Common myeloid progenitor, CD34-positive (primary cell): ENCODE data around the gene UBAP1.

Experiments
- CTCF ChIA-PET: fragments of 350-600 bp; sonication (Branson Sonifier 250); formaldehyde crosslinking; loops from one replicate; lab custom pipeline; 2021; ENCODE audit warnings: antibody characterized with exemption; lab: Charles Lee
- POLR2A ChIA-PET: fragments of 350-600 bp; sonication (Branson Sonifier 250); formaldehyde crosslinking; loops from one replicate; lab custom pipeline; 2021; ENCODE audit warnings: antibody characterized with exemption; lab: Charles Lee
- DNase-seq, 3 donors: peaks; one replicate each; pipeline versions ENCODE4 v3.0.0 to v3.0.0-alpha.2; 2013
- H3K27ac ChIP-seq, 2 experiments: 1 replicate in 1 of 2; 2 replicates in 1 of 2; pipeline ENCODE4 v1.7.0; 2013; ENCODE audit warnings: inconsistent platforms in 2 of 2, low read length in 2 of 2, mild to moderate bottlenecking in 2 of 2, low read depth in 1 of 2, moderate library complexity in 1 of 2; ENCODE audit not compliant: severe bottlenecking in 2 of 2, insufficient read depth in 1 of 2, poor library complexity in 1 of 2
- H3K27me3 ChIP-seq, 5 experiments: replicated peaks in 2 of 5; 1 replicate in 3 of 5; 2 replicates in 2 of 5; pipeline versions ENCODE4 v1.6.1 to v1.7.0; 2013; ENCODE audit warnings: low read length in 4 of 5, mild to moderate bottlenecking in 2 of 5, moderate library complexity in 2 of 5, inconsistent platforms in 1 of 5; ENCODE audit not compliant: insufficient read depth in 5 of 5, control insufficient read depth in 4 of 5
- H3K36me3 ChIP-seq, 4 experiments: 1 replicate in 2 of 4; 2 replicates in 2 of 4; pipeline versions ENCODE4 v1.6.1 to v1.7.0; 2013; ENCODE audit warnings: low read length in 3 of 4, control low read depth in 1 of 4, mild to moderate bottlenecking in 1 of 4; ENCODE audit not compliant: control insufficient read depth in 4 of 4, insufficient read depth in 4 of 4
- H3K4me1 ChIP-seq, 4 experiments: 1 replicate in 3 of 4; 2 replicates in 1 of 4; pipeline versions ENCODE4 v1.6.1 to v1.7.1; 2013; ENCODE audit warnings: low read length in 3 of 4, mild to moderate bottlenecking in 3 of 4, control low read depth in 1 of 4, inconsistent platforms in 1 of 4, moderate library complexity in 1 of 4; ENCODE audit not compliant: control insufficient read depth in 4 of 4, insufficient read depth in 4 of 4; ENCODE audit errors: control extremely low read depth in 1 of 4
- H3K4me3 ChIP-seq, 7 experiments: 1 replicate in 4 of 7; 2 replicates in 3 of 7; pipeline versions ENCODE4 v1.5.1 to v1.7.0; 2013; ENCODE audit warnings: mild to moderate bottlenecking in 7 of 7, low read length in 6 of 7, moderate library complexity in 6 of 7, inconsistent platforms in 2 of 7, low read depth in 2 of 7, control low read depth in 1 of 7; ENCODE audit not compliant: insufficient read depth in 4 of 7, control insufficient read depth in 1 of 7; ENCODE audit errors: extremely low read depth in 1 of 7
- H3K9me3 ChIP-seq, 5 experiments: 1 replicate in 4 of 5; 2 replicates in 1 of 5; pipeline versions ENCODE4 v1.6.1 to v1.7.1; 2013; ENCODE audit warnings: low read length in 4 of 5, mild to moderate bottlenecking in 2 of 5, inconsistent platforms in 1 of 5, low read depth in 1 of 5, moderate library complexity in 1 of 5; ENCODE audit not compliant: control insufficient read depth in 4 of 5, insufficient read depth in 2 of 5; ENCODE audit errors: control extremely low read depth in 1 of 5
- WGBS: methylation state at CpG from one replicate; pipeline ENCODE4 v1.1.5; 2013; ENCODE audit not compliant: insufficient coverage; 5-methylcytosine and 5-hydroxymethylcytosine counted together

UBAP1 gene

DNA sequence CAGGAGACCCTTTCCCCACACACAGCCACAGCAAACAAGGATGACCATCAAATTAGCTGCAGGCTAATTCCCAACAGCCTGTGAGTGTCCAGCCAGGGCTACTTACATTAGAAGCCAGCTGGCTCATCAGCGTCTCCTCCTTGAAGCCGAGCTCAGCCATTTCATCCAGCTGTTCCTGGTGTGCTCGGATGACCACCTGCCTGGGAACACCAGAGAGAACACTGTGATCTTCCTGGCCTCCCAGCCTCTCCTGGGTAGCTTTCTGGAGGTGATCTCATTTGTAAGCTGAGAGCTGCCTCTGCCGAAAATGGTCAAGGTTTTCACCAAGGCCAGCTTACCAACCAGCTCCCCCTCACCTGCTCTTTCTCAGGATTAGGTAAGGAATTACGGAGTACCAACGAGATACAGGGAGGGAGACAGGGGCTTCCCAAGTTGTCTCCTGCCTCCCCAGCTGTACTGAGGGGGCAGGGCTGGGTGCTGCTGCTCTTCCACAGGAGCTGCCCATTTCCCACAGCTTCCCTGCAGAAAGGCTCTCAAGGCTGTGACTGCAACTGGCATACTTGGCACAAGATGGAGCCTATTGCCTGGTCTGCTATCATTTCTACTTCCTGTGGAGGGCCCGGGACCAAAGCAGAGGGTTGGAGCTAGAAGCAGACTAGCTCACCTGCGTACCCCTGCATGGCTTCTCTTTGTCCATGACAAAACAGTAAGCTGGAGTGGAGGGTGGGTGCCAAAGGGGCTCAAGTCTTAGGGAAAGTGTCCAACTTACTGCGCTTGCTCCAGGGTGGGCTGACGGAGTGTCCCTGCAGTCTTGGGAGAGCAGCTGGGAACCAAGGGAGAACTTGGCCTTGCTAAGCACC is 76.4 kb downstream of the UBAP1 start:
- ChIA-PET POLR2A (no interaction called here), CTCF (interaction anchor here (0.9 to 9.0 kb wide), 10 partner anchors 9 to 244 kb away, joined by 3 to 66 read pairs (median 3); no protein-coding TSS in a partner anchor)
- peaks cover 15 to 91% (median 47%) of the 10 kb centered on the region in 4 experiments for H3K36me3 ChIP-seq

DNA sequence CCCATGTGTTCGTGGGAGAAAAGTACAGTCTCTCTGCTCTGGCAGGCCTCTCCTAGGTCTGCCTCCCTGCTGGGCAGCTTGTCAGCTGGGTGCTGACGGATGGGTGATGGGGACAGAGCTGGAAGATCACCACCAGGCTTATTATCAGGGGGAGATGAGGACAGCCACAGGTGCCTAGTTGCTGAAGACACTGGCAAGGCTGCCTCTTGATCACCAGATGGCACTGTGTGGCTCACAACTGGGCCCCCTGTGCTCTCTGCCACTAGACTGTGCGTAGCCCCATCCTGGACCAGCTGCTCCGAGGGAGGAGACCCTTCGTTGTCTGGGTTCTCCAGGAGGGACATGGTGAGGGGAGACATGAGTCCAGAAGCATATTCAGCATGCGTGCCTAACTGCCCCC is 77.3 kb downstream of the UBAP1 start:
- Histone ChIP-seq H3K27ac (no peak overlapping the region), H3K27me3 (no peaks in the 10 kb centered on the region), H3K4me3 (no peak overlapping the region), H3K4me1 (no peaks in the 10 kb centered on the region), H3K9me3 (no peaks in the 10 kb centered on the region), H3K36me3 (peaks cover 8 to 84% (median 38%) of the 10 kb centered on the region in 4 experiments)
- POLR2A ChIA-PET = no interaction called here
- 95% methylated on average over 6 of the region's 6 CpGs for WGBS
- CTCF ChIA-PET = interaction anchor here (0.9 to 9.0 kb wide), 5 partner anchors 8 to 139 kb away, joined by 3 to 66 read pairs (median 3); no protein-coding TSS in a partner anchor
- DNase-seq = peak in 1 of 3 donors; percentile 18

More for the DNA sequence above, 76.4 kb downstream of the UBAP1 start:
- Histone ChIP-seq H3K4me3 (no peak overlapping the region), H3K4me1 (no peaks in the 10 kb centered on the region), H3K27ac (no peak overlapping the region), H3K27me3 (no peaks in the 10 kb centered on the region), H3K9me3 (no peaks in the 10 kb centered on the region)
- no peak for DNase-seq
- WGBS = 91% methylated on average over 8 of the region's 10 CpGs

GRCh38 chr9:34256987-34257585 is 78.2 kb downstream of the UBAP1 start:
- CTCF ChIA-PET = interaction anchor here (1.2 to 9.0 kb wide), 2 partner anchors 8 to 16 kb away, joined by 4 to 66 read pairs; no protein-coding TSS in a partner anchor
- peak in 1 of 3 donors; percentile 15 for DNase-seq
- Histone ChIP-seq H3K27ac (peak overlapping the region in 1 of 2 experiments; percentile 6), H3K9me3 (no peaks in the 10 kb centered on the region), H3K4me1 (no peaks in the 10 kb centered on the region), H3K27me3 (no peaks in the 10 kb centered on the region), H3K36me3 (peaks cover 6 to 78% (median 30%) of the 10 kb centered on the region in 4 experiments), H3K4me3 (no peak overlapping the region)
- POLR2A ChIA-PET = no interaction called here
- WGBS = 92% methylated on average over 10 of the region's 11 CpGs

DNA sequence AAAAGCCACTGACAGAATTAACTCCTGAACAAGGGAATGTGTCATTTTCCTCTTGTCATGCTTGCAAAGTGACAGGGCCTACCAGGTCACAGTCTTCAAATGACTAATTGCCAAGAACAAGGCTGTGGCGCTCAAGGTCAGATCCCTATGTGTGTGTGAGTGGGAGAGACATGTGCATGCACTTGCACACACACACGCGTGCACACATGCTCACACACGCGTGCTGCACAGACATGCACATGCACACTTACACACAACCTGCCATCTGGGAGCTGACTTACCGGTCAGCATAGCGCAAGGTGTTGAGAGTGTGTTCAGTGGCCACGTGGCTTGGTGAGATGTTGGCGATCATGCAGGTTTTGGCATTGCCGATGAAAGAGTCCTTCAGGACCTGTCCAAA is 80.5 kb downstream of the UBAP1 start:
- H3K27ac ChIP-seq = no peak overlapping the region
- ChIA-PET POLR2A (no interaction called here), CTCF (no interaction called here)
- H3K27me3 ChIP-seq = no peaks in the 10 kb centered on the region
- no peaks in the 10 kb centered on the region for H3K4me1 ChIP-seq
- DNase-seq = no peak
- peaks cover 6 to 63% (median 25%) of the 10 kb centered on the region in 4 experiments for H3K36me3 ChIP-seq
- H3K4me3 ChIP-seq = no peak overlapping the region
- H3K9me3 ChIP-seq = no peaks in the 10 kb centered on the region
- WGBS = 100% methylated on average over 5 of the region's 10 CpGs

GRCh38 chr9:34262971-34263370 is 84.1 kb downstream of the UBAP1 start:
- Histone ChIP-seq H3K4me1 (no peaks in the 10 kb centered on the region), H3K36me3 (peaks cover 3 to 27% (median 9%) of the 10 kb centered on the region in 4 experiments), H3K9me3 (no peaks in the 10 kb centered on the region), H3K27ac (no peak overlapping the region), H3K27me3 (no peaks in the 10 kb centered on the region), H3K4me3 (no peak overlapping the region)
- POLR2A ChIA-PET = no interaction called here
- DNase-seq = no peak
- 100% methylated on average over 2 of the region's 3 CpGs for WGBS
- CTCF ChIA-PET = interaction anchor here (4.7 kb wide), 1 partner anchor 9 kb away, joined by 34 read pairs; no protein-coding TSS in a partner anchor

DNA sequence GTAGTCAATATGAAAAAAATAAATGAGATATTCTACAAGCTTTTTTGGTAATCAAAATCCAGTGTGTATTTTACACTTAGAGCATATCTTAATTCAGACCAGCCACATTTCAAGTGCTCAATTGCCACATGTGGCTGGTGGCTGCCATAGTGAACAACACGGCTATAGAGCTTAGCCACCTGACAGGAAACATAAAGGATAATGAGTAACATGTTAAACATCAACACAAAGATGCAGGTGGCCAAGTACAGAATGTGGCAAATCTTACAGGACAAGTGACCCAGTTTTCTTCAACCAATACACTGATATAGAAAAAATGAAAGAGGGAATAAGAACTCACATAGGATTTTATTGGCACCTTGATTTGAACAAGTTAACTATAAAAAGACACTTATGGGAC is 88.8 kb downstream of the UBAP1 start:
- no peaks in the 10 kb centered on the region for H3K27me3 ChIP-seq
- WGBS = no CpG with 5 or more reads among the region's 1 CpG
- H3K4me3 ChIP-seq = no peak overlapping the region
- no peaks in the 10 kb centered on the region for H3K9me3 ChIP-seq
- ChIA-PET POLR2A (no interaction called here), CTCF (interaction anchor here (0.9 kb wide), 1 partner anchor 14 kb away, joined by 4 read pairs; no protein-coding TSS in a partner anchor)
- no peak overlapping the region for H3K27ac ChIP-seq
- DNase-seq = peak in 1 of 3 donors; percentile 27
- peaks cover 0 to 11% (median 0%) of the 10 kb centered on the region in 4 experiments for H3K36me3 ChIP-seq
- no peaks in the 10 kb centered on the region for H3K4me1 ChIP-seq
